Prostate gland (tissue), 2 donors: ENCODE results near the gene FBXL4.

Experiments used
- POLR2A ChIP-seq: fragments of 450-650 bp; IDR thresholded peaks from one replicate; pipeline ENCODE4 v1.6.1; 2016; ENCODE audit warnings: antibody characterized with exemption, mild to moderate bottlenecking
- POLR2AphosphoS5 ChIP-seq: sonication (generic); formaldehyde crosslinking; IDR thresholded peaks from one replicate; pipeline ENCODE4 v1.6.1; 2017; ENCODE audit warnings: antibody characterized with exemption
- TF ChIP-seq, protein P1 (sequence below), 4 experiments: fragments of 200-600 bp in 2 of 4; fragments of 450-650 bp in 2 of 4; sonication (generic) in 2 of 4; IDR thresholded peaks; 1 replicate in 3 of 4; 2 replicates in 1 of 4; pipeline ENCODE4 v1.5.1; 2016 to 2019; ENCODE audit warnings: antibody characterized with exemption in 4 of 4, mild to moderate bottlenecking in 2 of 4, moderate library complexity in 2 of 4

DNA sequence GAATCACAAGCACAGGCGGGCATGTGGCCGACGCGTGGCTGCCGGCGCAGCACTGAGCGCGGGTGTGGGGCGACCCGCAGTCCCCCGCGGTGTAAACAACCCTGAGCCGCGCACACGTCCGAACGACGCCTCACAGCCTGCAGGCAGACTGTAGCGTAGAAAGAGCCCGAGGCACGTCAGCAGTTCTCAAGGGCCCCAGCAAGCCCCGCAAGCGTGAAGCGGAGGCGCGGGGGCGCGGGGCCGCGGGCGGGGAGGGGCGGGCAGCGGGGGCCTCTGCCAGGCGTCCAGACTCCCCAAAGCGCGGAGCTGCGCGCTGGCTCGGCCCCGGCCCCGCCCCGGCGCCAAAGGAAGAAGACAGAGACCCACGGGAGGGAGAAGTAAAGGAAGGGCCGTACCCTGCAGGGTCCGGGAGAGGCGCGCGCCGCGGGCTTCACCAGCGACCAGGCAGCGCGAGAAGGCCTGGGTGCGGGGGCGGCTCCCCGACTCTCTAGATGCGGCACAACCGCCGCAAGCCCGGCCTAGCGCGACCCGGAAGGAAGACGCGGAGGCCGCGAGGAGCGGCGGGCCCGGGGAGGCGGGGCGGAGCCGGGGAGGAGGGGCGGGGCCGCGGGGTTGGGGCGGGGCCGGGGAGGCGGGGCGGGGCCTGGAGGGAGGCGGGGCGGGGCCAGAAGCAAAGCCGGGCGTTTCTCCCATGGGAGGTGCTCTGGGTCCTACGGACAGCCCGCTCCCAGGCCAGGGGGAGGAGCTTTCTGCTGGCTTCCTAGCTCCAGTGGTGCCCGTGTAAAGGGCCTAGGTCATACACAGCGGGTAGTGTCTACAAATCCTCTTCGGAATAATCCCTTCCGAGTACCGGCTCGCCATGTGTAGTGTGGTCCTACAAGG, at the start of gene FBXL4:
- peak; percentile 66 for TF ChIP-seq POLR2AphosphoS5
- TF ChIP-seq, protein P1, sequence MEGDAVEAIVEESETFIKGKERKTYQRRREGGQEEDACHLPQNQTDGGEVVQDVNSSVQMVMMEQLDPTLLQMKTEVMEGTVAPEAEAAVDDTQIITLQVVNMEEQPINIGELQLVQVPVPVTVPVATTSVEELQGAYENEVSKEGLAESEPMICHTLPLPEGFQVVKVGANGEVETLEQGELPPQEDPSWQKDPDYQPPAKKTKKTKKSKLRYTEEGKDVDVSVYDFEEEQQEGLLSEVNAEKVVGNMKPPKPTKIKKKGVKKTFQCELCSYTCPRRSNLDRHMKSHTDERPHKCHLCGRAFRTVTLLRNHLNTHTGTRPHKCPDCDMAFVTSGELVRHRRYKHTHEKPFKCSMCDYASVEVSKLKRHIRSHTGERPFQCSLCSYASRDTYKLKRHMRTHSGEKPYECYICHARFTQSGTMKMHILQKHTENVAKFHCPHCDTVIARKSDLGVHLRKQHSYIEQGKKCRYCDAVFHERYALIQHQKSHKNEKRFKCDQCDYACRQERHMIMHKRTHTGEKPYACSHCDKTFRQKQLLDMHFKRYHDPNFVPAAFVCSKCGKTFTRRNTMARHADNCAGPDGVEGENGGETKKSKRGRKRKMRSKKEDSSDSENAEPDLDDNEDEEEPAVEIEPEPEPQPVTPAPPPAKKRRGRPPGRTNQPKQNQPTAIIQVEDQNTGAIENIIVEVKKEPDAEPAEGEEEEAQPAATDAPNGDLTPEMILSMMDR (IDR thresholded peaks at IDR 0.05): no peak
- peak; percentile 72 for TF ChIP-seq POLR2A
